MCF 10A (cell line): Measurements from ENCODE around the gene RBM38. TPM values are rescaled to one million over a fixed set of nuclear protein-coding genes. Genes with fewer than 3 reads are reported as not detected.

ENCODE experiments used
- BruUV-seq: library from RNA; stranded (reverse); fragments of 400-500 nt; replicated peaks from 2 replicates; lab custom pipeline; 2021; lab: Mats Ljungman, UMichigan
- CTCF ChIA-PET: fragments of 300-600 bp; sonication (Branson Sonifier 250); formaldehyde crosslinking; extraction: SDS; loops from one replicate; lab custom pipeline; 2021; ENCODE audit warnings: antibody characterized with exemption, inconsistent platforms; lab: Yijun Ruan, JAX
- POLR2A ChIA-PET: fragments of 300-600, 350-650 bp; sonication (Branson Sonifier 250); formaldehyde crosslinking; extraction: SDS; loops from one replicate; lab custom pipeline; 2020; ENCODE audit warnings: antibody characterized with exemption, inconsistent platforms; lab: Yijun Ruan, JAX
- DNase-seq: peaks from one replicate; pipeline ENCODE4 v3.0.0-alpha.2; 2018; ENCODE audit not compliant: unreplicated experiment
- H3K27ac Mint-ChIP-seq: one replicate; pipeline ENCODE4 v1.8.0; 2022; ENCODE audit warnings: mild to moderate bottlenecking, low read depth, mixed read lengths; ENCODE audit not compliant: unreplicated experiment
- H3K27me3 Mint-ChIP-seq: one replicate; pipeline ENCODE4 v1.8.0; 2022; ENCODE audit warnings: mixed read lengths; ENCODE audit not compliant: insufficient read depth, unreplicated experiment
- H3K36me3 Mint-ChIP-seq: one replicate; pipeline ENCODE4 v1.8.0; 2022; ENCODE audit warnings: mild to moderate bottlenecking, moderate library complexity, mixed read lengths; ENCODE audit not compliant: insufficient read depth, unreplicated experiment
- H3K4me1 Mint-ChIP-seq: one replicate; pipeline ENCODE4 v1.8.0; 2022; ENCODE audit warnings: mixed read lengths; ENCODE audit not compliant: insufficient read depth, unreplicated experiment
- H3K4me3 Mint-ChIP-seq: one replicate; pipeline ENCODE4 v1.8.0; 2022; ENCODE audit warnings: mild to moderate bottlenecking, moderate library complexity, mixed read lengths; ENCODE audit not compliant: unreplicated experiment
- H3K9me3 Mint-ChIP-seq: one replicate; pipeline ENCODE4 v1.8.0; 2022; ENCODE audit warnings: mixed read lengths; ENCODE audit not compliant: unreplicated experiment
- CTCF ChIP-seq: fragments of 200-600 bp; IDR thresholded peaks from one replicate; pipeline ENCODE4 v1.8.0; 2022; ENCODE audit warnings: antibody characterized with exemption, mild to moderate bottlenecking; ENCODE audit not compliant: unreplicated experiment
- intact Hi-C: fragments of 100-400 bp; cut with micrococcal nuclease; formaldehyde crosslinking; loops from 2 replicates; pipeline ENCODE4 v1.14.1; 2022
- total RNA-seq: library from RNA; stranded (reverse); gene quantifications from 2 replicates; pipeline ENCODE4 v1.2.3, GENCODE V29; 2022

The RBM38 gene
- total RNA-seq, 1 experiment from 2014 or later: 5.1 TPM

- Mint-ChIP-seq H3K27ac (no peak overlapping the region), H3K27me3 (no peaks in the 10 kb centered on the region), H3K9me3 (no peaks in the 10 kb centered on the region), H3K4me3 (no peak overlapping the region), H3K4me1 (peaks cover 15% of the 10 kb centered on the region), H3K36me3 (peaks cover 23% of the 10 kb centered on the region)
- TF ChIP-seq CTCF: no peak
- ChIA-PET CTCF (interaction anchor here (0.6 to 14.7 kb wide), 3 partner anchors 20 to 735 kb away, joined by 3 to 485 read pairs (median 3); no protein-coding TSS in a partner anchor), POLR2A (interaction anchor here (0.7 to 2.4 kb wide), 2 partner anchors 8 to 130 kb away, joined by 3 to 18 read pairs; no protein-coding TSS in a partner anchor)
- no peak for DNase-seq
- BruUV-seq: no TSS peak
- intact Hi-C loops: no loop called here
Observed at GRCh38 chr20:57353351-57353750, 37.8 kb upstream of the RBM38 start.

GRCh38 chr20:57361517-57361916 is 29.7 kb upstream of the RBM38 start:
- H3K27ac Mint-ChIP-seq: no peak overlapping the region
- H3K4me1 Mint-ChIP-seq: no peaks in the 10 kb centered on the region
- no peak overlapping the region for H3K4me3 Mint-ChIP-seq
- H3K36me3 Mint-ChIP-seq: peaks cover 48% of the 10 kb centered on the region
- DNase-seq: peak; percentile 60
- H3K9me3 Mint-ChIP-seq: no peaks in the 10 kb centered on the region
- ChIA-PET CTCF (interaction anchor here (0.6 to 7.0 kb wide), 10 partner anchors 9 to 981 kb away, joined by 3 to 56 read pairs (median 4); partner anchors contain the start of gene RAE1), POLR2A (interaction anchor here (0.6 to 2.6 kb wide), 6 partner anchors 9 to 885 kb away, joined by 3 to 18 read pairs (median 4); partner anchors contain the start of gene RAE1)
- no TSS peak for BruUV-seq
- intact Hi-C loops: no loop called here
- TF ChIP-seq CTCF: no peak
- H3K27me3 Mint-ChIP-seq: no peaks in the 10 kb centered on the region

- BruUV-seq: no TSS peak
- Mint-ChIP-seq H3K9me3 (no peaks in the 10 kb centered on the region), H3K27me3 (no peaks in the 10 kb centered on the region), H3K36me3 (peaks cover 77% of the 10 kb centered on the region), H3K27ac (no peak overlapping the region), H3K4me1 (no peaks in the 10 kb centered on the region), H3K4me3 (no peak overlapping the region)
- POLR2A ChIA-PET: interaction anchor here (1.4 kb wide), 1 partner anchor 13 kb away, joined by 4 read pairs; no protein-coding TSS in a partner anchor
- intact Hi-C loops: no loop called here
- no peak for DNase-seq
- CTCF ChIA-PET: interaction anchor here (1.1 to 7.0 kb wide), 5 partner anchors 10 to 275 kb away, joined by 3 to 56 read pairs (median 6); no protein-coding TSS in a partner anchor
- no peak for TF ChIP-seq CTCF
Observed at GRCh38 chr20:57364451-57364850, 26.7 kb upstream of the RBM38 start.

GRCh38 chr20:57369596-57369995 is 21.6 kb upstream of the RBM38 start:
- ChIA-PET POLR2A (no interaction called here), CTCF (interaction anchor here (1.0 to 2.7 kb wide), 4 partner anchors 10 to 279 kb away, joined by 3 to 18 read pairs (median 6); no protein-coding TSS in a partner anchor)
- H3K9me3 Mint-ChIP-seq: no peaks in the 10 kb centered on the region
- no TSS peak for BruUV-seq
- H3K27ac Mint-ChIP-seq: peak overlapping the region; percentile 67
- TF ChIP-seq CTCF: no peak
- H3K36me3 Mint-ChIP-seq: peaks cover 93% of the 10 kb centered on the region
- no peaks in the 10 kb centered on the region for H3K4me1 Mint-ChIP-seq
- no peaks in the 10 kb centered on the region for H3K27me3 Mint-ChIP-seq
- H3K4me3 Mint-ChIP-seq: no peak overlapping the region
- no peak for DNase-seq
- intact Hi-C loops: no loop called here
